ENCODE measurements around the gene CHRNG.
"Not testable (repeated sequence)": the region's sequence is repeated elsewhere in the genome, so short reads cannot be mapped to it uniquely, and the experiment has no call there.

Gene CHRNG

DNA sequence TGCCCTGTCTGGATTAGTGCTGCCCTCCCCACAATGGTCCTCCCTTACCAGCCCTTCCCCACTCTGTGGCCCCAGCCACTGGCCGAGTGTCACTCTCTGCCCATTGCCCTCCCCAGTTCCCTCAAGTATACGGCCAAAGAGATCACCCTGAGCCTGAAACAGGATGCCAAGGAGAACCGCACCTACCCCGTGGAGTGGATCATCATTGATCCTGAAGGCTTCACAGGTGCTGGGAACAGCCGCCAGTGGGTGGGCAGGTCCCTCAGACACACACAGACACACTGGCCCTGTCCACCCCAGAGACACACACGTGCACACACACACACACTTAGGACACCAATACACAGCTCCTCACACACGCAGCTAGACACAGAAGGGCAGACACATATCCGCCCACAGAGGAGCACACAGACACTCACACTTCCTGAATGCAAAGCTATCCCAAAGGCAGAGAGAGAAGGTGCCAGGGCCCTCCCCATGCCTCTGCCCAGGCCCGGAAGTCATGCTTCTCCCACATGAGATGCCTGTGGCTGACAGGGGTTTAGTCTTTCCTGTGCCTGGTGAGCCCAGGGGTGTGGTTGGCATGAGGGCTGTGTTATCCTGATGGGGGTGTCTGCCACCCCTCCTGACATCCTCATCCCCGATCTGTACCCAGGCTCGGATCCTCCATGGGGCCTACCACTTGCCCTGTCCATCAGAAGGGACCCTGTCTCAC is 10.6 kb upstream of the CHRNG start:
- DNase-seq: no peak

DNA sequence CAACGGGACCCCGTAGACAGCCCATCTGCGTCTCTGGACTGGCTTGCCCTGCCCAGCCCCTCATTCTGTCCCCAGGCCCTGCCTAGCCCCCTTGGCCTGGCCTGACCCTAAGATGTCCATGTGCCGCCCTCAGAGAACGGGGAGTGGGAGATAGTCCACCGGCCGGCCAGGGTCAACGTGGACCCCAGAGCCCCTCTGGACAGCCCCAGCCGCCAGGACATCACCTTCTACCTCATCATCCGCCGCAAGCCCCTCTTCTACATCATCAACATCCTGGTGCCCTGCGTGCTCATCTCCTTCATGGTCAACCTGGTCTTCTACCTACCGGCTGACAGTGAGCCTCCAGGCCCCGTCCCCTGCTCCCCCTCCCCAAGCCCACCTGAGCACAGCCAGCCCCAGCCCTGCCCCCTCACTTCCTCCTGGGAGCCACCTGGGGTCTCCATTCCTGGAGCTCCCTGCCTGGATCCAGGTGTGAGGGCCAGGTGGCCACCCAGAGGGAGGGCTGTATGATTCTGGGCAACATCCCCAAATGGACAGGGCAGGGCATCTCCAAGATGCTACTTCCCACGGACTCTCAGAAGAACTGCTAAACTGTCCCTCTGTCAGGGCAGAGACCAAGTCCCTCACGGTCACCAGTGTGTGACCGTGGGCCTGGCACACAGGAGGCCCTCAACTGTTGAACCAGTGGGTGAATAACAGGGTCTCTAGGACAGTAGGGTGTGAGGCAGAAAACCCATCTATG is 9.5 kb upstream of the CHRNG start:
- no peak for DNase-seq

DNA sequence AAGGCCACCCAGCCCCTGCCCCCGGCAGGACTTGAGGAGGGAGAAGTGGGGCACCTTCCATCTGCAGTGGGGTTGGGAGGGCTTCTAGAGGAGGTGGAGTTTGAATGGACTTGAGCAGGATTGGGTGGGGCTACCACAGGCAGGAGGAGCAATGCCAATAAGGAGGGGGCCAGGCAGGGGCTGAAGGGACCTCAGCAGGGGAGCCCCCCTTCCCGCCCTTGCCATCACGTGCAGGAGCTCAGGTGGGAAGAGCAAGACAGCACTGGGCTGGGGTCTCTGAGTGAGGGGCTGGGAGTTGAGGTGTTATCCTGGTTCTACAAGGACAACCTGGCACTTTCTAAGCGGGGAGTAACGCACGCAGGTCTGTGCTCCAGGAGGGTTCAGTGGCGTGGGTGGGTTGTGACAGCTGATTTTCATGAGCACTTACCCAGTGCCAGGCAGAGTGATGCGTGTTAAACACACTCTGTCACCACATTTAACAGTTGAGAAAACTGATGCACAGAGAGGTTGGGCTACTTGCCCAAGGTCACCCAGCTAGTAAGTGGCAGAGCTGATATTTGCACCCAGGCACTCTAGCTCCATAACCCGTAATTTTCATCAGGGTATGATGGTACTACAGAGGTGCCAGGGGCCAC is 8.7 kb upstream of the CHRNG start:
- DNase-seq: no peak

DNA sequence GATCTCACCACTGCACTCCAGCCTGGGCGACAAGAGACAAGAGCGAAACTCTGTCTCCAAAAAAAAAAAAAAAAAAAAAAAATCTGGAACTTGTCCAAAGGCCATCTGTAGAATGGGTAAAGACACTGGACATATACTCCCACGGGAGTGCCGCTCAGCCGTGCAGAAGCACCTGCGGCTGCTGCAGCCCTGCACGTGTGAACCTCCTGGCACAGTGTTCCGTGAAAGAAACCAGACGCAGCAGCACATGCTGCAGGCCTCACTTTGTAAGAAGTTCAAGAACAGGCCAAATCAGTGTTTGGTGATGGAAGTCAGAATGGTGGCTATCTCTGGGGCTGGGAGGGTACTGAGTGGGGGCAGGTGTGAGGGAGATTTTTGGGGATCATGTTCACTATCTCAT is 7.1 kb upstream of the CHRNG start:
- DNase-seq: no peak

GRCh38 chr2:232532821-232533220 is 6.7 kb upstream of the CHRNG start:
- not testable (repeated sequence) for DNase-seq

- DNase-seq: no peak
These were observed 5.4 kb upstream of the CHRNG start for GRCh38 chr2:232533944-232534710.

GRCh38 chr2:232534940-232535651 is 4.4 kb upstream of the CHRNG start:
- DNase-seq: no peak

DNA sequence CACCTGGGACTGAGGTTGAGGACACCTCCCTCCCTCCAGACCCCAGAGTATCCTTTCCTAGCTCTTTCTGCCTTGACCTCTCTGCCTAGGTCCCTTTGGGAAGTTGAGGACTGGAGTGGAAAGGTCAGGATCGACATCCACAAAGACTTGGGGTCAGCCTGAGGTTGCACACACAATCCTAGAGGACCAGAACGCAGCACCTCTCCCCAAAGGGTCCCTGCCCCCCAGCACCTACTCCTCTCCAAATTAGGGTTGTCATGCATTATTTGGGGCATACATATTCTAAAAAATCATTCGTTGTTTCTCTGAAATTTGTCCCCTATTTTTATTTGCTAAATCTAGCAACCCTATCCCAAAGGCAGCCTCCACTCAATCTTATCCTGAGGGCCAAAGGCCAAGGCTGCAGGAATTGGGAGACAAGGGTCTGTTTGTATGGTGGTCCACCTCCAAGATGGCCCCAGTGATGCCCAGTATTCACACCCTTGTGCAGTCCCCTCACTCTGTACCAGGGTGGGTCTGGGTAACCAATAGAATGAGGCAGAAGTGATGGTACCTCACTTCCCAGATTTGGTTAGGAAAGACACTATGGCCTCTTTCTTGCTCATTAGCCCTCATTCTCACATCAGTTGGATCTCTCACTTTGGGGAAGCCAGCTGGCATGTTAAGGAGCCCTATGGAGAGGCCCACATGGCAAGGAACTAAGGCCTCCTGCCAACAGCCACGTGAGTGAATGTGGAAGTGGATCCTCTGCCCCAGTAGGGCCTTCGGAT is 3.5 kb upstream of the CHRNG start:
- DNase-seq: no peak

- no peak for DNase-seq
These were observed 2.4 kb upstream of the CHRNG start for GRCh38 chr2:232537079-232537478.

GRCh38 chr2:232537499-232537898 is 2.0 kb upstream of the CHRNG start:
- DNase-seq: no peak

GRCh38 chr2:232538671-232539070 is 821 bp upstream of the CHRNG start:
- no peak for DNase-seq

GRCh38 chr2:232540441-232541041 is 1.0 kb downstream of the CHRNG start:
- DNase-seq: no peak

- no peak for DNase-seq
These were observed 1.9 kb downstream of the CHRNG start for GRCh38 chr2:232541195-232541960.

DNA sequence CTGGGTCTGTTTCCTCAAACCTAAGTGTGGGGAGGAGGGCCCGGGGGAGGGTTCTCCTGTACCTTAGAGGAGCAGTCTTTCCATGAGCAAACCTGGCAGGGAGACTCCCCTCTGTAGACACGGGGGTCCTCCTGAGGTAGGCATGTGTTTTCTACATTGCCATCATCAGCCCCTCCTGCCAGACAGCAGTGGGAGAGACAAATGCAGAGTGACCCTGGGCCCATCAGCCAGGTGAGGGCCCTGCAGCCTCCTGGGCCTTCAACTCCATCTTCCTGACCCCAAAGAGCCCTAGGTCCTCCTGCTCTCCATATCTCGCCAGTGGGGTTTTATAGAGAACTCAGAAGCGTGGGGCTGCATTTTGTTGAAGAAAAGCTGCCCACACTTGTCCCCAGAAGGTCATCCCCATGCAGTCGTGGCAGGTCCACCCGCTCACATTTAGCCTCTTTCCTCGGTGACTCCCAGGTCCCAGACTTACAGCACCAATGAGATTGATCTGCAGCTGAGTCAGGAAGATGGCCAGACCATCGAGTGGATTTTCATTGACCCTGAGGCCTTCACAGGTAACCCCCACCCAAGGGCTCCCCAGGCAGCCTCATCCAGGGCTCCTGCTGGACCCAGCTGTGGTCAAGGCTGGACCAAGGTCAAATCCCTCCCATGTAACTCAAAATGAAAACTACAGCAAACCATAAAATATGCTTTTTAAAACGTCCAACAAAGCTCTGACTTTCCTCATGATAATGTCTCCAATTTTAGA is 2.6 kb downstream of the CHRNG start:
- no peak for DNase-seq

GRCh38 chr2:232542715-232543467 is 3.4 kb downstream of the CHRNG start:
- DNase-seq: no peak

- DNase-seq: no peak
These were observed 4.0 kb downstream of the CHRNG start for GRCh38 chr2:232543491-232543890.

GRCh38 chr2:232543928-232544631 is 4.6 kb downstream of the CHRNG start:
- DNase-seq: no peak

- DNase-seq: no peak
These were observed 5.2 kb downstream of the CHRNG start for GRCh38 chr2:232544674-232545073.

All from cortex of kidney (tissue), 1 donor.